HG02973 (cell line): ENCODE results near the gene CLN6.
"Not testable (repeated sequence)": the region's sequence is repeated elsewhere in the genome, so short reads cannot be mapped to it uniquely, and the experiment has no call there.

Experiments used
- ATAC-seq: cut with Tn5 transposase; IDR thresholded peaks from one replicate; pipeline ENCODE4 v1.9.1; 2021; ENCODE audit warnings: moderate library complexity; ENCODE audit not compliant: unreplicated experiment

Gene CLN6

GRCh38 chr15:68192117-68192516, 37.4 kb downstream of the CLN6 start:
- ATAC-seq, result no peak

GRCh38 chr15:68191555-68191954, 38.0 kb downstream of the CLN6 start:
- no peak for ATAC-seq

GRCh38 chr15:68190048-68190447, 39.5 kb downstream of the CLN6 start:
- ATAC-seq, result no peak

- no peak for ATAC-seq
Measured at GRCh38 chr15:68188647-68189046, 40.9 kb downstream of the CLN6 start.

- no peak for ATAC-seq
Measured at GRCh38 chr15:68187559-68187958, 42.0 kb downstream of the CLN6 start.

- no peak for ATAC-seq
Measured at GRCh38 chr15:68186671-68187397, 42.7 kb downstream of the CLN6 start.

- no peak for ATAC-seq
Measured at GRCh38 chr15:68184616-68185480, 44.7 kb downstream of the CLN6 start.

- ATAC-seq, result no peak
Measured at GRCh38 chr15:68183616-68184315, 45.8 kb downstream of the CLN6 start.

GRCh38 chr15:68177742-68178141, 51.8 kb downstream of the CLN6 start:
- no peak for ATAC-seq

- ATAC-seq, result no peak
Measured at GRCh38 chr15:68176601-68177000, 52.9 kb downstream of the CLN6 start.

- ATAC-seq, result no peak
Measured at GRCh38 chr15:68175526-68175925, 54.0 kb downstream of the CLN6 start.

- ATAC-seq, result no peak
Measured at GRCh38 chr15:68173119-68173518, 56.4 kb downstream of the CLN6 start.

GRCh38 chr15:68172037-68172436, 57.5 kb downstream of the CLN6 start:
- ATAC-seq, result not testable (repeated sequence)

- no peak for ATAC-seq
Measured at GRCh38 chr15:68166847-68167246, 62.7 kb downstream of the CLN6 start.

GRCh38 chr15:68163191-68163590, 66.3 kb downstream of the CLN6 start:
- ATAC-seq, result no peak

GRCh38 chr15:68158046-68158628, 71.4 kb downstream of the CLN6 start:
- no peak for ATAC-seq

- no peak for ATAC-seq
Measured at GRCh38 chr15:68157074-68157473, 72.5 kb downstream of the CLN6 start.
